Hematopoietic multipotent progenitor cell treated with erythropoietin and hydrocortisone succinate and interleukin-3 and kit ligand, for 8 days (in vitro differentiated cells): ENCODE measurements around the gene ADAM22.

ENCODE experiments used
- DNase-seq: peaks from one replicate; pipeline ENCODE4 v3.0.0-alpha.2; 2015

ADAM22 gene

GRCh38 chr7:88042803-88043202 lies 108.8 kb downstream of the ADAM22 start:
- no peak for DNase-seq

DNA sequence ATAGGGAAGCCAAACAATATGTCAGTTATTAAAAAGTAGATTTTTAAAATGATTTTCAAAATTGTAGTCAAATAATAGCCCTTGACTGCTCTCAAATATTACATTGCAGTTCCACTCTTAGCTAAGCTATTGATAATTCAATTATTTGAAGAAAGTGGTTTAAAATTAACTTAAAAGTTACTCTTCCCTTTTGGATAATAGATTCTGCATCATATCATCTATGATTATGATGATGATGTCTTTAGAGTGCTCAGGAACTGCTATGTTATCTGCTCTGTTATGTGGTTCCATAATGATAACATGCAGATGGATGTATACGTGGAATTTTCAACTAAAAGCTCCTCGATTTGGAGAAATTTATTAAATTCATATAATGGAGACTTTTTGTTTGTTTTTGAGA lies 110.0 kb downstream of the ADAM22 start:
- no peak for DNase-seq

GRCh38 chr7:88046839-88047573 lies 113.0 kb downstream of the ADAM22 start:
- no peak for DNase-seq

DNA sequence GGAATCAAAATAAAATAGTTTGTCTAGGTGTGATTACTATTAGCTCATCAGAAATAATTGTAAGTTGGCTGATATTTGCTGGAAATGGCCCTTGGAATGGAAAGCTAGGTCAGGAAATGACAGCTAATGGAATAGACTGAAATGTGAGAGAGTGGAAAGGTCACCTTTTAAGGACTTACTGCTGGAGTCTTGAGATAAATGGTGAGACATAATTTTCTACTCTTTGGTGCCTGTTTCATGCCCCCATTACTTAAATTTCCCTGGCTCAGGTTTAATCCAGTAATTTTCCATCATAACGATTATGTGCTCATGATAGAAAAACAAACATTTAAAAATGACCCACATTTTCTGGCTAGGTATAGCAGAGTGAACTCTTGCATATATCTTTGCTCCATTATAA lies 123.6 kb downstream of the ADAM22 start:
- DNase-seq: no peak

DNA sequence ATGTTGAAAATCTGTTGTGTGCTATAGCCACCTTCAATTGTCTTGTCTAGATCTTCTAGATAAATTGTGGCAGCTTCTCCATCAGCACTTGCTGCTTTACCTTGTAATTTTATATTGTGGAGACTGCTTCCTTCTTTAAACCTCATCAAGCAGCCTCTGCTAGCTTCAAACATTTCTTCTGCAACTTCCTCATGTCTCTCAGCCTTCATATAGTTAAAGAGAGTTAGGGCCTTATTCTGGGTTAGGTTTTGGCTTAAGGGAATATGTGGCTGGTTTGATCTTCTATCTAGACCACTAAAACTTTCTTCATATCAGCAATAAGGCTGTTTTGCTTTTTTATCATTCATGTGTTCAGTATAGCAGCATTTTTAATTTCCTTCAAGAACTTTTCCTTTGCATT lies 128.2 kb downstream of the ADAM22 start:
- no peak for DNase-seq

DNA sequence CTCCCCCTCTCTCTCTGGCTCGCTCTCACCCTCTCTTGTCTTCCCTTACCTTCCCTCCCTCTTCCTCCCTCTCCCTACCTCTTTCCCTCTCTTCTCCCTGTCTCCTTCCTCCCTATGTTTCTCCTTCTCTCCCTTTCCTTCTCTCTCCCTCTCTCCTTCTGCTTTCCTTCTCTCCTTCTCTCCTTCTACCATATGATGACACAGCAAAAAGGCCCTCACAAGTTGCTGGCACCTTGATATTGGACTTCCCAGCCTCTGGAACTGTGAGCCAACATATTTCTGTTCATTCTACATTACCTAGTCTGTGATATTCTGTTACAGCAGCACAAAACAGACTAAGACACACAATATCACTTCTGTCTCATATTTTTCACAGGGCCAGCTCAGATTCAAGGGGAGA lies 135.0 kb downstream of the ADAM22 start:
- no peak for DNase-seq

GRCh38 chr7:88071994-88072714 lies 138.1 kb downstream of the ADAM22 start:
- DNase-seq: no peak

- no peak for DNase-seq
Measured at GRCh38 chr7:88072715-88073055, 138.6 kb downstream of the ADAM22 start.

- DNase-seq: peak; percentile 32
Measured at GRCh38 chr7:88073626-88074025, 139.6 kb downstream of the ADAM22 start.

- DNase-seq: no peak
Measured at GRCh38 chr7:88075216-88075615, 141.2 kb downstream of the ADAM22 start.

DNA sequence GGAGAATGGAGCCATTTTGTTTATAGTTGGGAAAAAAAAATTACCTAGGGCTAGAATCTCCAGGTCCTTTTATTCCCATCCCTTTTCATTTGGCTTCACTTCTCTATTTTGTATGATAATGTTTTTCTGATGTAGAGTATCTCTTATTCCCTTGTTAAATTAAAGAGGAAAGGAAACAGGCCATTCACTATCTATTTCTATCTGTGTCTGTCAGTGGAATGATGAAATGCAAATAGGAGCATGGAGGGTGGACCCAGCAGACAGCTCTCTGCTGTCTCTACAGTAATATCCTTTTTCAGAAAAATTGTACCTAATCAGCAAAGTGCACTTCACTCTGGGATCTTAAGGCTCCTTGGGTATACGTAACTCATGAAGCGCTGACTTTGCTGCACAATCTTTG lies 149.8 kb downstream of the ADAM22 start:
- DNase-seq: no peak

DNA sequence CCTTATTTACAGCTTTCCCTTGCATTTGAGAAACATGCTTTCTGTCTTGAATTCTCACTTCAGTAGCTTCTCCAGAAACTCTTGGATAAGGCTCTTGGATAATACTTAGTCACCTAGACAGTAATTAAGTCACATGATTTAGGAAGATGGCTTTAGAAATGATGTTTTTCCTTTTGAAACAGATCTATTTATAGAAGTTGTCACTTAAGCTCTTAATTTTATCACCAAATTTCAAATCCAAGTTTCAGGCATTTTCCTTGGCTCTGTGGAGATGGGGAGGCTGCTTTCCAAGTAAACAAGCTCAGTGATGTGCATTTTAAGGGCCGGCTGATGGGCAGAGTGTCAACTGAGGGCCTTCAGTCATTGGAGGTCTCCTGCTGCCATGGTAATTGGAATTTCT lies 155.5 kb downstream of the ADAM22 start:
- DNase-seq: no peak

DNA sequence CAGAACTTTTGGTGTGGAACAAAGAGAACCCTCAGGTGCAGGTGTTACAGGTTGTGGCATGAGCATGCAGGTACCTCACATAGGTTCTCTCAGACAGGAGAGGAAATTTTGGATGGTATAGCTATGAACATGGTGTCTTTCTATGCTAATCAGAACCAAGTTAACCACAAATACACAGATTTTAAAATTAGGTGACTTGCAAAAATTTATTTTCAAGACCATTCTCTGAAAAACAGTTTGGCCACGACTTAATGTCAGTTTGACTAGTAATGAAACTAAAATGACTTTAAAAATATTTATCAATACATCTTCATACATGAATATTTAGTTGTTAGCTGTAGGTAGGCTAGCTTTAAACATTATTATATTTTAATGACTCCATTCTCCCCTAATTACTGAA lies 156.2 kb downstream of the ADAM22 start:
- DNase-seq: no peak

DNA sequence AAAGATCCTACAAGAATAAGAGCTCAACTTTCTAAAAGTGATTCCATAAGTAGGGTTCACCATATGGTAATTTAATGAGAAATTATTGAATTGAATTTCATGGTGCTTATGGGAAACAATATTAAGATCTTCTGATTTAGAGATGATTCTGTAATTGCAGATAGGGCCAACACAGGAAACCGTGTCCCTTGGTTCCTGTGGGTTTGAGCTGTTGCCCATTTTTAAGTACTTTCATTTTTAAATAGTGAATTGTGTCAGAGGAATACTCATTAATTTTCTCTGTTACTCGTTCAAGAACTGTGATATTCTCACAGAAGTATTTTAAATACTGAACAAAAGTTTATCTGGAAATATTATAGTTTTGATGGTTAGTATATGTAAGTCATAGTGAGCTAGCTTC lies 156.6 kb downstream of the ADAM22 start:
- DNase-seq: no peak

GRCh38 chr7:88091988-88092675 lies 158.1 kb downstream of the ADAM22 start:
- no peak for DNase-seq

DNA sequence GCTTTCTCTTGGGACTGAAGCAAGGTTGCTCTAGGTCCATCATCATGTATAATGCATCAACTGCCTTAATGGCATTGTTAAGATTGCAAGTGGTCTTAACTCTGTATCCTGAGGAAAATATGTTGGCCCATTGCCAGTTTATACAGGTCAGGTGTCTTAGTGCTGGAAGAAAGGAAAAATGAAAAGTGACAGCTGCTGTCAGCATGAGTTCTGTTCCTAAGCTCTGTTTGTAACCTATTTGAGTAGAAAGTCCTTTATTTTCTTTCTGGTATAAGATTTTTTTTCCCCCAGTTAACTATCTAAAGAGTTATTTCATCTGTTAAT lies 158.6 kb downstream of the ADAM22 start:
- DNase-seq: no peak

DNA sequence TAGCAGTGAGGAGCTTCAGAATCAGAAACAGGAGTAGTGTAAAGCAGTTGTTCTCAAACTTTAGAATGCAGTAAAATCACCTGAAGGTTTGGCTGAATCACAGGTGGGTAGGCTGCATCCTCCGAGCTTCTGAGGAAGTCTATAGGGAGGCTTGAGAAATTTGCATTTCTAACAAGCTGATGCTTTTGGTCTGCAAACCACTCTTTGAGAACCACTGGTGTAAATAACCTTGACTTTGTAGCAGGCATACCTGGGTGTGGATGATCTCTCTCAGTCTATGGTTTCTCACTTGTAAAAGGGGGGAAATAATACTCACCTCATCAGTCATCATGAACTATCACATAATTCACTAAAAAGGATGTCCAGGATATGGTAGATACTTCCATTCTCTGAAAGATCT lies 167.7 kb downstream of the ADAM22 start:
- no peak for DNase-seq

DNA sequence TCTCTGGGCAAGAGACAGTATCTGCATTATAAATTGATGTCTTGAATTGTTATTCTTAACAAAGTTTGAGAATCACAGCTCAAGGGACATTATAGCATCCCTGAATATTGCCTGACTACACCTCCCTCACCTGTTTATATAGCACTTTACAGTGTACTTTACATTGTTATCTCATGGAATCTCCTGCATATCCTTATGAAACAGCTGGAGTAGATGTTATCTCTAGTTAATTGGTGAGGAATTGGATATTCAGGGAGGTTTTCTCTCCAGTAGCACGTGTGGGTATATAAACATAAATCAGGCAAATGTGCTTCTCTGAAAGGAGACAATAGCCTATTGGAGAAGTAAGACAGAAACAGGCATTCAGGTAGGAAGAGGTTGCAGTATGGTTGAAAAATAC lies 168.6 kb downstream of the ADAM22 start:
- DNase-seq: no peak

GRCh38 chr7:88104732-88105131 lies 170.7 kb downstream of the ADAM22 start:
- no peak for DNase-seq

DNA sequence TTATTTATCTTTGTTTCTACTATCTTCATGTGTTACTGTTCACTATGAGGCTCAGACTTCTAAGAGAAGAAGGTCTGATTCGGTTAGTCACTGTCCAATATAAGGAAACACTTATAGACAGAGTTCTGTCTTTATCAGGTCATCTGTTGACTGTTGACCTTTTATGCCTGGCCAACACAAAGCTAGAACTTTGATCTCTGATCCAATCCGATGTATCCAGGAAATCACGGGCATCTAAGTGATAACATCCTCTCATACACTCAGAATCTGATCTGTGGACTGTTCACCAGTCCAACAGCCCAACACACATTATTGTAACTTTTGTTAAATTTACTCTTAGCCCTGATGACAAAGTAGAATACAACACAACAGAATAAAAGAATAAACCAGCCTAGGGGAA lies 171.2 kb downstream of the ADAM22 start:
- no peak for DNase-seq

DNA sequence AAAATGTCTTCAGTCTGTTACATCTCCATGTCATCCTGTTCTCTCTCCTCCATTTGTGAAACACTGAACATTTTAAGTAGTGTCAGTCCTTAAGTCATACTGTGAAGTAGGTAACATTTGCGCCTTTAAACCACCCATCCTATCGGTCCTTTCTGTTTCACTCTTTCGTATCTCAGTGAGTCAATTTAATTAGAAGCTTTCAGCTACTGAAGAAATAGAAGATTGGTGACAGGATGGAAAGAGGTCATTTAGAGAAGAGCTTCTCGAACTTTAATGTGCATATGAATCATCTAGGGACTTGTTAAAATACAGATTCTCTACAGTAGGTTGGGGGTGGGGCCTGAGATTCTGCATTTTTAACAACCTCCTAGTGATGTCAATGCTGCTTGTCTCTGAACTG lies 172.4 kb downstream of the ADAM22 start:
- DNase-seq: no peak

- no peak for DNase-seq
Measured at GRCh38 chr7:88109612-88110011, 175.6 kb downstream of the ADAM22 start.

- peak; percentile 56 for DNase-seq
Measured at GRCh38 chr7:88111140-88111743, 177.2 kb downstream of the ADAM22 start.

DNA sequence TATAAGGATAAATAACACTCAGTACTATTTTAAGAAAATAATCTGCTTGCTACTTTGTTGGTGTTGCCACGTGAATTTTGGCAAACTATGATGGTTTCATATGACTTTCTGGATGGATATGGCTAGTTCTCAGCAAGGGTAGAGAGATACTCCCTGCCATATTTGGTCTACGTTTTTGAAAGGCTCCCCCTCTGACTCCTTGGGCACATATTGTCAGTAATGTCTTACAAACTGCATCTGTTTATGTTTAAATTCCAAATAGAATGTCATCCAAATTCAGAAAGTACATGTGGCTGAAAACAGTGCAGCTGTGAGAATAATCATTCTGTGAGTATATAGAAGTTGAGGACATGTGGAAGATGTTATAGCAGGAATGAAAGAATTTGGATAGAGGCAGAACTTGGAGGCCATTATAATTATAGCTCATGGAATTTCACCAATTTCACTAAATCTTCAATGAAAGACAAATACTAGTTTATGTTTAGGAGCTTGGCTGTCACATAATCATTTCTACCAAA lies 178.0 kb downstream of the ADAM22 start:
- DNase-seq: no peak
